SK-N-SH treated with all-trans-retinoic acid at 6 μM for 48 hours (cell line): Measurements from ENCODE around the gene HSP90AB1.

Source experiments
- ATAC-seq: fragments of 200-7000 bp; cut with Tn5 transposase; 3 replicates; pipeline ENCODE4 v1.9.1; 2020; ENCODE audit warnings: mild to moderate bottlenecking, moderate library complexity
- ARNTL ChIP-seq: fragments of 450-650 bp; formaldehyde crosslinking; IDR thresholded peaks from 2 replicates; pipeline ENCODE4 v1.5.0; 2020; ENCODE audit warnings: low read depth, mild to moderate bottlenecking, moderate library complexity, borderline replicate concordance
- BACH2 ChIP-seq: fragments of 250-450 bp; sonication (Bioruptor Pico); IDR thresholded peaks from 2 replicates; pipeline ENCODE4 v1.9.0; 2021; ENCODE audit warnings: mild to moderate bottlenecking, borderline replicate concordance
- CSDC2 ChIP-seq: fragments of 250-450 bp; sonication (Bioruptor Pico); IDR thresholded peaks from 2 replicates; pipeline ENCODE4 v1.5.0; 2020; ENCODE audit warnings: mild to moderate bottlenecking, moderate library complexity
- ESRRG ChIP-seq: fragments of 250-450 bp; sonication (Bioruptor Pico); IDR thresholded peaks from 2 replicates; pipeline ENCODE4 v1.6.1; 2021; ENCODE audit warnings: mild to moderate bottlenecking
- ISL1 ChIP-seq: fragments of 250-450 bp; sonication (Bioruptor Pico); IDR thresholded peaks from 2 replicates; pipeline ENCODE4 v2.1.2; 2022; ENCODE audit warnings: mild to moderate bottlenecking, moderate library complexity
- OSR1 ChIP-seq: fragments of 250-450 bp; sonication (Bioruptor Pico); IDR thresholded peaks from 2 replicates; pipeline ENCODE4 v1.8.0; 2022; ENCODE audit warnings: moderate library complexity, mild to moderate bottlenecking, inconsistent platforms
- PPARA ChIP-seq: fragments of 250-450 bp; sonication (Bioruptor Pico); IDR thresholded peaks from 2 replicates; pipeline ENCODE4 v1.5.0; 2020; ENCODE audit warnings: mild to moderate bottlenecking, borderline replicate concordance
- RARB ChIP-seq: fragments of 250-450 bp; sonication (Bioruptor Pico); IDR thresholded peaks from 2 replicates; pipeline ENCODE4 v1.8.0; 2021; ENCODE audit warnings: mild to moderate bottlenecking, moderate library complexity
- SNAI2 ChIP-seq: fragments of 250-450 bp; sonication (Bioruptor Pico); IDR thresholded peaks from 2 replicates; pipeline ENCODE4 v1.5.0; 2020; ENCODE audit warnings: mild to moderate bottlenecking, moderate library complexity
- TCF4 ChIP-seq: fragments of 250-450 bp; sonication (Bioruptor Pico); IDR thresholded peaks from 2 replicates; pipeline ENCODE4 v1.8.0; 2021; ENCODE audit warnings: mild to moderate bottlenecking, moderate library complexity, borderline replicate concordance
- TOX ChIP-seq: fragments of 250-450 bp; sonication (Bioruptor Pico); IDR thresholded peaks from 2 replicates; pipeline ENCODE4 v1.8.0; 2021; ENCODE audit warnings: mild to moderate bottlenecking, moderate library complexity, borderline replicate concordance
- ZC3H10 ChIP-seq: fragments of 250-450 bp; sonication (Bioruptor Pico); IDR thresholded peaks from 2 replicates; pipeline ENCODE4 v1.5.1; 2021; ENCODE audit warnings: mild to moderate bottlenecking, moderate library complexity
- ZFP3 ChIP-seq: fragments of 250-450 bp; sonication (Bioruptor Pico); IDR thresholded peaks from 2 replicates; pipeline ENCODE4 v1.5.0; 2020; ENCODE audit warnings: mild to moderate bottlenecking, moderate library complexity
- ZFP30 ChIP-seq: fragments of 450-650 bp; formaldehyde crosslinking; IDR thresholded peaks from 2 replicates; pipeline ENCODE4 v1.5.0; 2022; ENCODE audit warnings: mild to moderate bottlenecking, moderate library complexity
- ZNF565 ChIP-seq: fragments of 450-650 bp; formaldehyde crosslinking; conservative IDR thresholded peaks from 2 replicates; pipeline ENCODE4 v1.5.0; 2020; ENCODE audit warnings: low read depth, mild to moderate bottlenecking, moderate library complexity
- ZNF70 ChIP-seq: fragments of 450-650 bp; formaldehyde crosslinking; IDR thresholded peaks from 2 replicates; pipeline ENCODE4 v1.5.0; 2020; ENCODE audit warnings: mild to moderate bottlenecking, moderate library complexity
- TF ChIP-seq, protein P1 (sequence below): fragments of 250-450 bp; sonication (Bioruptor Pico); IDR thresholded peaks from 2 replicates; pipeline ENCODE4 v1.8.0; 2020; ENCODE audit warnings: mild to moderate bottlenecking, moderate library complexity, borderline replicate concordance
- TF ChIP-seq, protein P2 (sequence below): fragments of 250-450 bp; sonication (Bioruptor Pico); IDR thresholded peaks from 2 replicates; pipeline ENCODE4 v1.8.0; 2021; ENCODE audit warnings: low read depth, mild to moderate bottlenecking, moderate library complexity, borderline replicate concordance
- TF ChIP-seq, protein P3 (sequence below): fragments of 250-450 bp; sonication (Bioruptor Pico); IDR thresholded peaks from 2 replicates; pipeline ENCODE4 v1.5.1; 2021; ENCODE audit warnings: mild to moderate bottlenecking, moderate library complexity
- TF ChIP-seq, protein P4 (sequence below): fragments of 250-450 bp; sonication (Bioruptor Pico); IDR thresholded peaks from 2 replicates; pipeline ENCODE4 v1.5.0; 2020; ENCODE audit warnings: mild to moderate bottlenecking, moderate library complexity

The HSP90AB1 gene

DNA sequence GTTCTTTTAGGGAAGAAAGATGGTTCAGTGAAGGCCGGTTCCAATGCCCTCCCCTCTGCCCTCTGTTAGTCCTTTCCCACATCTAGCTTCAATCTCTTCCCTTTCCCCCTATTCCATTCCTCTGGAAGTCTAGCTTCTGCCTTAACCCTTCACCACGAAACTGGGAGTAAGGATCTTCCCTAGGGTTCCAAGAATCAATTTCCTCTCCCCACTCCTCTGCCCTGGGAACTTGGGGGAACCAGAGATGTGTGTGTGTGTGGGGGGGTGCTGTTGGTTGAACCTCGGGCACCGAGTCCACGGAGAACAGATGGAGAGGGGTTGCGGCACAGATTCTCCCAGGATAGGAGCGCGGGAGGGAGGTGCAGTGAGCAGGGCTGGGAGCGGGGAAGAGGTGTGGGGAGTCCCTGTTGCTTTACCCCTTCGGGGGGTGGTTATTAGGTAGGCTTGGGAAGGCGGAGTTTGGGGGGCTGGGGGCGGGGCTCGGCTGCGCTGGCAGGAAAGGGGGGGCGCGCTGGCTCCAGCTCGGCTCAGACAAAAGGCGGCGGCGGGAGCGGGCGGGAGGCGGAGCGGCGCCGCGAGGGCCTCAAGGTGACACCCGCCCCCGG lies 23.1 kb downstream of the HSP90AB1 start, which contains the start of gene TMEM151B:
TSS of gene TMEM151B (plus strand) at position 530 of the 605 bp plus-strand sequence. CDS start 293 bp downstream, outside the sequence.
- ATAC-seq: no peak
- no peak for TF ChIP-seq ZFP30 (CRISPR knock-in tag)
- TF ChIP-seq OSR1 (CRISPR knock-in tag): no peak
- no peak for TF ChIP-seq ZFP3 (CRISPR knock-in tag)
- no peak for TF ChIP-seq TCF4
- TF ChIP-seq PPARA (CRISPR knock-in tag): no peak
- TF ChIP-seq ARNTL (CRISPR knock-in tag): no peak
- no peak for TF ChIP-seq ESRRG
- TF ChIP-seq, protein P1, sequence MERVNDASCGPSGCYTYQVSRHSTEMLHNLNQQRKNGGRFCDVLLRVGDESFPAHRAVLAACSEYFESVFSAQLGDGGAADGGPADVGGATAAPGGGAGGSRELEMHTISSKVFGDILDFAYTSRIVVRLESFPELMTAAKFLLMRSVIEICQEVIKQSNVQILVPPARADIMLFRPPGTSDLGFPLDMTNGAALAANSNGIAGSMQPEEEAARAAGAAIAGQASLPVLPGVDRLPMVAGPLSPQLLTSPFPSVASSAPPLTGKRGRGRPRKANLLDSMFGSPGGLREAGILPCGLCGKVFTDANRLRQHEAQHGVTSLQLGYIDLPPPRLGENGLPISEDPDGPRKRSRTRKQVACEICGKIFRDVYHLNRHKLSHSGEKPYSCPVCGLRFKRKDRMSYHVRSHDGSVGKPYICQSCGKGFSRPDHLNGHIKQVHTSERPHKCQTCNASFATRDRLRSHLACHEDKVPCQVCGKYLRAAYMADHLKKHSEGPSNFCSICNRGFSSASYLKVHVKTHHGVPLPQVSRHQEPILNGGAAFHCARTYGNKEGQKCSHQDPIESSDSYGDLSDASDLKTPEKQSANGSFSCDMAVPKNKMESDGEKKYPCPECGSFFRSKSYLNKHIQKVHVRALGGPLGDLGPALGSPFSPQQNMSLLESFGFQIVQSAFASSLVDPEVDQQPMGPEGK (CRISPR knock-in tag): no peak
- TF ChIP-seq, protein P2, sequence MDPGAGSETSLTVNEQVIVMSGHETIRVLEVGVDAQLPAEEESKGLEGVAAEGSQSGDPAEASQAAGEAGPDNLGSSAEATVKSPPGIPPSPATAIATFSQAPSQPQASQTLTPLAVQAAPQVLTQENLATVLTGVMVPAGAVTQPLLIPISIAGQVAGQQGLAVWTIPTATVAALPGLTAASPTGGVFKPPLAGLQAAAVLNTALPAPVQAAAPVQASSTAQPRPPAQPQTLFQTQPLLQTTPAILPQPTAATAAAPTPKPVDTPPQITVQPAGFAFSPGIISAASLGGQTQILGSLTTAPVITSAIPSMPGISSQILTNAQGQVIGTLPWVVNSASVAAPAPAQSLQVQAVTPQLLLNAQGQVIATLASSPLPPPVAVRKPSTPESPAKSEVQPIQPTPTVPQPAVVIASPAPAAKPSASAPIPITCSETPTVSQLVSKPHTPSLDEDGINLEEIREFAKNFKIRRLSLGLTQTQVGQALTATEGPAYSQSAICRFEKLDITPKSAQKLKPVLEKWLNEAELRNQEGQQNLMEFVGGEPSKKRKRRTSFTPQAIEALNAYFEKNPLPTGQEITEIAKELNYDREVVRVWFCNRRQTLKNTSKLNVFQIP (CRISPR knock-in tag): no peak
- TF ChIP-seq, protein P3, sequence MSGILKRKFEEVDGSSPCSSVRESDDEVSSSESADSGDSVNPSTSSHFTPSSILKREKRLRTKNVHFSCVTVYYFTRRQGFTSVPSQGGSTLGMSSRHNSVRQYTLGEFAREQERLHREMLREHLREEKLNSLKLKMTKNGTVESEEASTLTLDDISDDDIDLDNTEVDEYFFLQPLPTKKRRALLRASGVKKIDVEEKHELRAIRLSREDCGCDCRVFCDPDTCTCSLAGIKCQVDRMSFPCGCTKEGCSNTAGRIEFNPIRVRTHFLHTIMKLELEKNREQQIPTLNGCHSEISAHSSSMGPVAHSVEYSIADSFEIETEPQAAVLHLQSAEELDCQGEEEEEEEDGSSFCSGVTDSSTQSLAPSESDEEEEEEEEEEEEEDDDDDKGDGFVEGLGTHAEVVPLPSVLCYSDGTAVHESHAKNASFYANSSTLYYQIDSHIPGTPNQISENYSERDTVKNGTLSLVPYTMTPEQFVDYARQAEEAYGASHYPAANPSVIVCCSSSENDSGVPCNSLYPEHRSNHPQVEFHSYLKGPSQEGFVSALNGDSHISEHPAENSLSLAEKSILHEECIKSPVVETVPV (CRISPR knock-in tag): no peak
- TF ChIP-seq BACH2 (CRISPR knock-in tag): no peak
- TF ChIP-seq, protein P4, sequence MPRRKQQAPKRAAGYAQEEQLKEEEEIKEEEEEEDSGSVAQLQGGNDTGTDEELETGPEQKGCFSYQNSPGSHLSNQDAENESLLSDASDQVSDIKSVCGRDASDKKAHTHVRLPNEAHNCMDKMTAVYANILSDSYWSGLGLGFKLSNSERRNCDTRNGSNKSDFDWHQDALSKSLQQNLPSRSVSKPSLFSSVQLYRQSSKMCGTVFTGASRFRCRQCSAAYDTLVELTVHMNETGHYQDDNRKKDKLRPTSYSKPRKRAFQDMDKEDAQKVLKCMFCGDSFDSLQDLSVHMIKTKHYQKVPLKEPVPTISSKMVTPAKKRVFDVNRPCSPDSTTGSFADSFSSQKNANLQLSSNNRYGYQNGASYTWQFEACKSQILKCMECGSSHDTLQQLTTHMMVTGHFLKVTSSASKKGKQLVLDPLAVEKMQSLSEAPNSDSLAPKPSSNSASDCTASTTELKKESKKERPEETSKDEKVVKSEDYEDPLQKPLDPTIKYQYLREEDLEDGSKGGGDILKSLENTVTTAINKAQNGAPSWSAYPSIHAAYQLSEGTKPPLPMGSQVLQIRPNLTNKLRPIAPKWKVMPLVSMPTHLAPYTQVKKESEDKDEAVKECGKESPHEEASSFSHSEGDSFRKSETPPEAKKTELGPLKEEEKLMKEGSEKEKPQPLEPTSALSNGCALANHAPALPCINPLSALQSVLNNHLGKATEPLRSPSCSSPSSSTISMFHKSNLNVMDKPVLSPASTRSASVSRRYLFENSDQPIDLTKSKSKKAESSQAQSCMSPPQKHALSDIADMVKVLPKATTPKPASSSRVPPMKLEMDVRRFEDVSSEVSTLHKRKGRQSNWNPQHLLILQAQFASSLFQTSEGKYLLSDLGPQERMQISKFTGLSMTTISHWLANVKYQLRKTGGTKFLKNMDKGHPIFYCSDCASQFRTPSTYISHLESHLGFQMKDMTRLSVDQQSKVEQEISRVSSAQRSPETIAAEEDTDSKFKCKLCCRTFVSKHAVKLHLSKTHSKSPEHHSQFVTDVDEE (CRISPR knock-in tag): no peak
- TF ChIP-seq, all 23 proteins: peak for 0

DNA sequence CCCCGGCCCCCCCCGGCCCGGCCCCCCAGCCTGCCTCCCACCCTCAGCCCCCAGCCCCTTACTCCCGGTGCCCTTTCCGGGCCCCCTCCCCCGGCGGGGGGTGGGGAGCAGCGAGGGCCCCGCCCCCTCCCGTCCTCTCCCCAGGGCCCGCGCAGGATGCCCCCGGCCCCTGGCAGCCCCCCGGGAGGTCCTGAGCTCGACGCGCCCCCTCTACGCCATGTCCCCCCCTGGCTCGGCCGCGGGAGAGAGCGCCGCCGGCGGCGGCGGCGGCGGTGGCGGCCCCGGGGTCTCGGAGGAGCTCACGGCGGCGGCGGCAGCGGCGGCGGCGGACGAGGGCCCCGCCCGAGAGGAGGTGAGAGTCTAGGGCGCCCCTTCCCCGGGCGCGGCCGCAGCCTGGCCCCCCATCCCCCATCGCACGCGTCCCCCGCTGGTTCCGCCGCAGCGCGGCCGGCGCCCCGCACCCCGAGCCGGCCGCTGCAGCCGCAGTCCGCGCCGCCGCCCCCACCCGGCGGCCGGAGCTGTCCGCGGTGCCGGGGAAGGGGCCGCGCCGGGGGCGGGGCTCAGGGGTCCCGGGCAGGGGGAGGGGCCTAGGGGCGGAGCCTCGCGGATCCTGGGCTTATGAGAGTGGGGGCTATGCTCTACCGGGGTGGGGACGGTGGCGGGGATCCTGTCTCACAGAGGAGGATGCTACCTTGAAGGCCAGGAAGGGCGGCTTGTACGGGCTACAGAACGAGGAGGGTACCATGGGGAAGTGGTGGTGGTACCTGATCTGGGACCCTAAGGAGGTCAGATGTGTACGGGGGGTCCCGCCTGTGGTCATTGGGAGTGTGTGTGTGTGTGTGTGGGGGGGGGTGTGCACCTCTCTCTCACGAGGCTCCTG lies 23.9 kb downstream of the HSP90AB1 start:
- no peak; the same call in 2 of the 3 replicates for ATAC-seq
- TF ChIP-seq, protein P1 (CRISPR knock-in tag): no peak
- TF ChIP-seq TOX (CRISPR knock-in tag): no peak
- no peak for TF ChIP-seq ZC3H10 (CRISPR knock-in tag)
- TF ChIP-seq BACH2 (CRISPR knock-in tag): no peak
- TF ChIP-seq, protein P2 (CRISPR knock-in tag): no peak
- TF ChIP-seq ZNF565 (CRISPR knock-in tag): no peak
- TF ChIP-seq ZFP30 (CRISPR knock-in tag): no peak
- no peak for TF ChIP-seq ZNF70 (CRISPR knock-in tag)
- TF ChIP-seq ISL1 (CRISPR knock-in tag): no peak
- no peak for TF ChIP-seq OSR1 (CRISPR knock-in tag)
- TF ChIP-seq RARB (CRISPR knock-in tag): no peak
- TF ChIP-seq ARNTL (CRISPR knock-in tag): no peak
- no peak for TF ChIP-seq ESRRG
- no peak for TF ChIP-seq SNAI2 (CRISPR knock-in tag)
- TF ChIP-seq CSDC2 (CRISPR knock-in tag): no peak
- TF ChIP-seq, protein P3 (CRISPR knock-in tag): no peak
- TF ChIP-seq, all 23 proteins: peak for 0
